A549 (cell line): ENCODE data around the gene BSPRY. TPM values are rescaled to one million over a fixed set of nuclear protein-coding genes. Genes with fewer than 3 reads are reported as not detected.

ENCODE experiments used
- ATAC-seq, 2 experiments: fragments of 200-7000 bp in 1 of 2; fragments of >200 bp in 1 of 2; cut with Nextera tagmentation in 1 of 2; cut with Tn5 transposase in 1 of 2; 3 replicates each; pipeline versions ENCODE4 v1.8.0 to v1.9.1; 2018 to 2020; ENCODE audit warnings: mild to moderate bottlenecking in 1 of 2, moderate library complexity in 1 of 2
- CTCF ChIA-PET: fragments of 300-600 bp; sonication (Branson Sonifier 250); formaldehyde crosslinking; extraction: SDS; loops from one replicate; lab custom pipeline; 2021; ENCODE audit warnings: antibody characterized with exemption, inconsistent platforms; lab: Yijun Ruan, JAX
- POLR2A ChIA-PET: fragments of 350-600 bp; formaldehyde crosslinking; extraction: SDS; loops from one replicate; lab custom pipeline; 2021; ENCODE audit warnings: antibody characterized with exemption, inconsistent platforms; lab: Yijun Ruan, JAX
- DNase-seq, 2 experiments: peaks; one replicate each; pipeline versions ENCODE4 v3.0.0 to v3.0.0-alpha.2; 2011 to 2016; ENCODE audit warnings: low read depth in 1 of 2, low spot score in 1 of 2
- FAIRE-seq: peaks from 2 replicates; lab custom pipeline; 2011; peaks lifted over from hg19 to GRCh38; lab: Jason Lieb, UNC
- H3K27ac ChIP-seq, 2 experiments: fragments of >200 bp; sonication (Bioruptor Twin); formaldehyde crosslinking; 3 replicates each; pipeline ENCODE4 v1.5.1; 2016 to 2017
- H3K4me1 ChIP-seq: fragments of >200 bp; sonication (Bioruptor Twin); formaldehyde crosslinking; 3 replicates; pipeline ENCODE4 v1.6.1; 2016
- H3K4me2 ChIP-seq: fragments of >200 bp; sonication (Bioruptor Twin); formaldehyde crosslinking; 3 replicates; pipeline ENCODE4 v1.6.1; 2016
- H3K4me3 ChIP-seq: fragments of >200 bp; sonication (Bioruptor Twin); formaldehyde crosslinking; 3 replicates; pipeline ENCODE4 v1.5.1; 2016
- H3K9me3 ChIP-seq: fragments of >200 bp; sonication (Bioruptor Twin); formaldehyde crosslinking; 3 replicates; pipeline ENCODE4 v1.6.1; 2016
- CBX2 ChIP-seq: fragments of 200-600 bp; sonication (generic); IDR thresholded peaks from 2 replicates; pipeline ENCODE4 v1.6.1; 2016; ENCODE audit warnings: low read depth, mild to moderate bottlenecking, borderline replicate concordance
- CEBPB ChIP-seq, 2 experiments: fragments of >200 bp in 1 of 2; sonication (Bioruptor Twin) in 1 of 2; formaldehyde crosslinking in 1 of 2; IDR thresholded peaks; 2 replicates each; pipeline ENCODE4 v1.6.1; 2012 to 2016
- CHD2 ChIP-seq: fragments of 150-350 bp; IDR thresholded peaks from 2 replicates; pipeline ENCODE4 v1.6.1; 2014; ENCODE audit warnings: low read length; ENCODE audit not compliant: partially characterized antibody
- CTCF ChIP-seq: fragments of >200 bp; sonication (Bioruptor Twin); formaldehyde crosslinking; IDR thresholded peaks from 3 replicates; pipeline ENCODE4 v1.5.1; 2016
- EHF ChIP-seq: fragments of 250-450 bp; sonication (Bioruptor Pico); IDR thresholded peaks from 2 replicates; pipeline ENCODE4 v1.5.0; 2020; ENCODE audit warnings: mild to moderate bottlenecking
- FOSB ChIP-seq: fragments of 250-450 bp; sonication (Bioruptor Pico); IDR thresholded peaks from 2 replicates; pipeline ENCODE4 v1.5.0; 2020; ENCODE audit warnings: mild to moderate bottlenecking, moderate library complexity
- FOSL2 ChIP-seq, 2 experiments: fragments of 450-650 bp in 1 of 2; fragments of >200 bp in 1 of 2; sonication (Bioruptor Twin) in 1 of 2; formaldehyde crosslinking; IDR thresholded peaks; 2 replicates each; pipeline versions ENCODE4 v1.5.0 to v1.6.1; 2016 to 2020; ENCODE audit warnings: mild to moderate bottlenecking in 1 of 2, moderate library complexity in 1 of 2
- GATA3 ChIP-seq: IDR thresholded peaks from 2 replicates; pipeline ENCODE4 v1.6.1; 2012; ENCODE audit warnings: borderline replicate concordance
- HEYL ChIP-seq: fragments of 250-450 bp; sonication (Bioruptor Pico); IDR thresholded peaks from 2 replicates; pipeline ENCODE4 v1.8.0; 2021; ENCODE audit warnings: mild to moderate bottlenecking, moderate library complexity
- HOXA7 ChIP-seq: fragments of 250-450 bp; sonication (Bioruptor Pico); IDR thresholded peaks from 2 replicates; pipeline ENCODE4 v1.5.0; 2020; ENCODE audit warnings: mild to moderate bottlenecking, moderate library complexity
- HOXB5 ChIP-seq: fragments of 250-450 bp; sonication (Bioruptor Pico); IDR thresholded peaks from 2 replicates; pipeline ENCODE4 v1.5.0; 2020; ENCODE audit warnings: mild to moderate bottlenecking, moderate library complexity
- JUN ChIP-seq, 2 experiments: fragments of >200 bp; sonication (Bioruptor Twin); formaldehyde crosslinking; IDR thresholded peaks; 2 replicates in 1 of 2; 3 replicates in 1 of 2; pipeline ENCODE4 v1.6.1; 2016 to 2017
- MAFK ChIP-seq: fragments of 450-650 bp; IDR thresholded peaks from 2 replicates; pipeline ENCODE4 v1.6.1; 2014; ENCODE audit not compliant: partially characterized antibody
- NFE2L2 ChIP-seq: fragments of 150-350 bp; conservative IDR thresholded peaks from 2 replicates; pipeline ENCODE4 v1.6.1; 2014; ENCODE audit warnings: low read length
- NPAS2 ChIP-seq: fragments of 250-450 bp; sonication (Bioruptor Pico); IDR thresholded peaks from 2 replicates; pipeline ENCODE4 v1.8.0; 2022; ENCODE audit warnings: mild to moderate bottlenecking, moderate library complexity, borderline replicate concordance
- RAD21 ChIP-seq, 2 experiments: fragments of >200 bp in 1 of 2; sonication (Bioruptor Twin) in 1 of 2; formaldehyde crosslinking in 1 of 2; IDR thresholded peaks in 1 of 2; conservative IDR thresholded peaks in 1 of 2; 2 replicates in 1 of 2; 3 replicates in 1 of 2; pipeline ENCODE4 v1.6.1; 2012 to 2018; ENCODE audit warnings: inconsistent platforms in 1 of 2
- RARB ChIP-seq: fragments of 250-450 bp; sonication (Bioruptor Pico); IDR thresholded peaks from 2 replicates; pipeline ENCODE4 v1.8.0; 2021; ENCODE audit warnings: mild to moderate bottlenecking, moderate library complexity
- SREBF2 ChIP-seq: fragments of 450-650 bp; IDR thresholded peaks from 2 replicates; pipeline ENCODE4 v1.6.1; 2014; ENCODE audit warnings: mild to moderate bottlenecking, moderate library complexity
- USF2 ChIP-seq: fragments of 450-650 bp; IDR thresholded peaks from 2 replicates; pipeline ENCODE4 v1.6.1; 2014; ENCODE audit warnings: antibody characterized with exemption
- ZFP36 ChIP-seq: fragments of 450-650 bp; IDR thresholded peaks from 2 replicates; pipeline ENCODE4 v1.6.1; 2014; ENCODE audit warnings: borderline replicate concordance; ENCODE audit not compliant: partially characterized antibody
- ZSCAN20 ChIP-seq: fragments of 250-450 bp; sonication (Bioruptor Pico); IDR thresholded peaks from 2 replicates; pipeline ENCODE4 v1.8.0; 2022; ENCODE audit warnings: mild to moderate bottlenecking, moderate library complexity
- WGBS: methylation state at CpG from one replicate; pipeline ENCODE4 v1.1.6; 2017; ENCODE audit errors: missing lambda C conversion rate; 5-methylcytosine and 5-hydroxymethylcytosine counted together
- polyA plus RNA-seq, 4 experiments: library from polyadenylated mRNA; depleted of rRNA in 3 of 4; stranded (reverse); fragments of >200 nt; fragmentation: RNase III in 1 of 4; extraction: RNeasy Plus Mini Kit Qiagen cat#74134 plus additional on column Dnase treatment in 1 of 4; gene quantifications; 2 replicates in 3 of 4; 3 replicates in 1 of 4; pipeline ENCODE4 v1.2.3, GENCODE V29; 2011 to 2017

BSPRY gene
- polyA plus RNA-seq, 2 of the 4 experiments (the other 2 are of a cell fraction) = 0.05 to 0.06 TPM

- Histone ChIP-seq H3K27ac (no peak overlapping the region), H3K4me2 (no peak overlapping the region), H3K4me3 (no peak overlapping the region), H3K4me1 (peaks cover 6% of the 10 kb centered on the region; the same call in 1 of the 3 replicates), H3K9me3 (no peaks in the 10 kb centered on the region)
- FAIRE-seq (no peak), ATAC-seq (no peak), DNase-seq (no peak)
- CTCF ChIA-PET = interaction anchor here (0.5 to 2.0 kb wide), 2 partner anchors 12 to 161 kb away, joined by 3 to 8 read pairs; partner anchors contain the start of gene WDR31
- POLR2A ChIA-PET = interaction anchor here (0.6 to 5.4 kb wide), 2 partner anchors 12 to 146 kb away, joined by 4 to 29 read pairs; partner anchors contain the start of gene WDR31
- WGBS = 56% methylated on average over 6 of the region's 6 CpGs
- TF ChIP-seq GATA3 (no peak), ZFP36 (no peak), HEYL (CRISPR knock-in tag) (no peak), HOXA7 (CRISPR knock-in tag) (no peak), CBX2 (no peak), HOXB5 (CRISPR knock-in tag) (no peak), NFE2L2 (no peak), FOSL2 (IDR thresholded peaks at IDR 0.05) (no peak), FOSL2 (CRISPR knock-in tag; IDR thresholded peaks at IDR 0.05) (no peak), ZSCAN20 (no peak), RARB (no peak), SREBF2 (no peak), CEBPB (IDR thresholded peaks at IDR 0.05) (no peak), USF2 (no peak), EHF (no peak), FOSB (CRISPR knock-in tag) (no peak), NPAS2 (no peak), JUN (IDR thresholded peaks at IDR 0.05) (no peak), CHD2 (no peak)
- TF ChIP-seq, all 56 proteins: peak for 0
Measured at GRCh38 chr9:113352006-113352405, 2.7 kb downstream of the BSPRY start.

DNA sequence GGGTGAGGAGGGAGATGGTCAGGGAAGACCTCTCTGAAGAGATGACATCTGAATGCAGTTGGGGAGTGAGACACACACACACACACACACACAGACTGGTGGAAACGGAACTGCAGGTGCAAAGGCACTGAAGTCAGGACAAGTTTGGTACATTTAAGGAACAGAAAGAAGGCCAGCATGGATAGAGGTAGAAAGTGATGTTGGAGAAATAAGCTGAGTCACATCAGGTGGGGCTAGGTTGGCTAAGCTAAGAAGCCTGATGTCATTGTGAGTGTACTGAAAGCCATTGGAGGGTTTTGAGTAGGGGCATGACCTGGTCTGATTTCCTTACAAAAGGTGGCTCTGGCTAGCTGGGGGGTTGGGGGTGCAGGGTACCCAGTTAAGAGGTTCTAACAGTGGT, 3.1 kb downstream of the BSPRY start:
- no peak overlapping the region for H3K4me2 ChIP-seq
- TF ChIP-seq MAFK (peak; percentile 56), RAD21 (conservative IDR thresholded peaks at IDR 0.05 in 1 of 2, IDR thresholded peaks at IDR 0.05 in 1 of 2) (no peak)
- CTCF ChIA-PET = interaction anchor here (0.9 to 2.0 kb wide), 3 partner anchors 13 to 49 kb away, joined by 3 to 8 read pairs (median 3); partner anchors contain the start of gene WDR31
- FAIRE-seq (no peak), DNase-seq (no peak), ATAC-seq (no peak)
- H3K4me3 ChIP-seq = no peak overlapping the region
- H3K4me1 ChIP-seq = peaks cover 6% of the 10 kb centered on the region; the same call in 1 of the 3 replicates
- POLR2A ChIA-PET = interaction anchor here (5.4 kb wide), 1 partner anchor 12 kb away, joined by 29 read pairs; the partner anchor contains the start of gene WDR31
- no peak overlapping the region for H3K27ac ChIP-seq
- WGBS = 46% methylated on average over 1 of the region's 1 CpG
- no peaks in the 10 kb centered on the region for H3K9me3 ChIP-seq

DNA sequence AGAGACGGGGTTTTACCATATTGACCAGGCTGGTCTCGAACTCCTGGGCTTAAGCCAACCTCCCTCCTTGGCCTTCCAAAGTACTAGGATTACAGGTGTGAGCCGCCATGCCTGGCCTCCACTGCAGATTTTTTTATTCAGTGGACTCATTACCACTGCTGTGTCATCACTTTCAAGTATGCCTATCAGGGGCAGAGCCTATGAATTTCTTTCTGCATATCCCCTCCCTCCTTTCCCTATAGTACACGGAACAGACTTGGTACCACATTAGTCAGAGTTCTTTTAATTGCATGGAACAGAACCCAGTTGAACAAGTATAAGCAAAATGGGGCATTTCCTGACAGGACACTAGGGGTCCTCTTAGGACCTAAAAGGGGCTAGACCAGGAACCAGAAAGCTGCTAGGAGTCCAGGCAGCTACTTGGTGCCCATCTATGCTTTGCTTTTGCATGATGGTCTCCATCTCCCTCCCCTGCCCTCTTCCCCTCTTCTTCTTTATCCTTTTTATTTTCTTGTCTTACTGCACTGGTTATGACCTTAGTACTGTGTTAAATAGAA, 5.8 kb downstream of the BSPRY start:
- peak; percentile 48 to 78; a peak in 4 of 6 replicates for ATAC-seq
- FAIRE-seq = no peak

More for the DNA sequence above, 5.8 kb downstream of the BSPRY start:
- Histone ChIP-seq H3K9me3 (no peaks in the 10 kb centered on the region), H3K4me1 (peaks cover under 1% of the 10 kb centered on the region; the same call in 1 of the 3 replicates), H3K4me3 (no peak overlapping the region), H3K27ac (no peak overlapping the region), H3K4me2 (no peak overlapping the region)
- 38% methylated on average over 4 of the region's 4 CpGs for WGBS
- ChIA-PET CTCF (interaction anchor here (0.6 to 2.8 kb wide), 3 partner anchors 12 to 49 kb away, joined by 3 to 7 read pairs (median 4); no protein-coding TSS in a partner anchor), POLR2A (no interaction called here)
- TF ChIP-seq CTCF (0 out of 3 replicates have a peak, but pooled peaks have one; percentile 14), ZSCAN20 (no peak), RAD21 (conservative IDR thresholded peaks at IDR 0.05 in 1 of 2, IDR thresholded peaks at IDR 0.05 in 1 of 2) (peak; percentile 21 to 51; a peak in 2 of 5 replicates)
- DNase-seq = peak in 1 of 2 experiments; percentile 50
